ENCODE measurements around the gene HIF1A.
"Not testable (repeated sequence)": the region's sequence is repeated elsewhere in the genome, so short reads cannot be mapped to it uniquely, and the experiment has no call there.

HIF1A gene

GRCh38 chr14:61705017-61705416, 9.7 kb downstream of the HIF1A start:
- TF ChIP-seq CTCF (IDR thresholded peaks at IDR 0.05; ENCODE audit: low read length, missing control alignments), result no peak
- DNase-seq (ENCODE audit: low read depth), result no peak
- H3K4me3 ChIP-seq (replicated peaks; ENCODE audit: low read depth, low read length), result peak overlapping the region; percentile 71

- H3K4me3 ChIP-seq (replicated peaks; ENCODE audit: low read depth, low read length), result peak overlapping the region; percentile 71
- peak; percentile 44 for DNase-seq (ENCODE audit: low read depth)
- no peak for TF ChIP-seq CTCF (IDR thresholded peaks at IDR 0.05; ENCODE audit: low read length, missing control alignments)
Observed at GRCh38 chr14:61706096-61706690, 10.9 kb downstream of the HIF1A start.

- H3K4me3 ChIP-seq (replicated peaks; ENCODE audit: low read depth, low read length); DNase-seq (ENCODE audit: low read depth): not testable (repeated sequence)
Observed at GRCh38 chr14:61707774-61708173, 12.5 kb downstream of the HIF1A start.

GRCh38 chr14:61708693-61709092, 13.4 kb downstream of the HIF1A start:
- peak overlapping the region; percentile 43 for H3K4me3 ChIP-seq (replicated peaks; ENCODE audit: low read depth, low read length)
- peak; percentile 24 for DNase-seq (ENCODE audit: low read depth)

GRCh38 chr14:61710853-61711817, 15.8 kb downstream of the HIF1A start:
- peak overlapping the region; percentile 43 for H3K4me3 ChIP-seq (replicated peaks; ENCODE audit: low read depth, low read length)
- TF ChIP-seq CTCF (IDR thresholded peaks at IDR 0.05; ENCODE audit: low read length, missing control alignments), result no peak
- DNase-seq (ENCODE audit: low read depth), result peak; percentile 40

- peak; percentile 35 for DNase-seq (ENCODE audit: low read depth)
- TF ChIP-seq CTCF (IDR thresholded peaks at IDR 0.05; ENCODE audit: low read length, missing control alignments), result no peak
- H3K4me3 ChIP-seq (replicated peaks; ENCODE audit: low read depth, low read length), result peak overlapping the region; percentile 43
Observed at GRCh38 chr14:61712137-61712536, 16.8 kb downstream of the HIF1A start.

- no peak for DNase-seq (ENCODE audit: low read depth)
- H3K4me3 ChIP-seq (replicated peaks; ENCODE audit: low read depth, low read length), result peak overlapping the region; percentile 43
- no peak for TF ChIP-seq CTCF (IDR thresholded peaks at IDR 0.05; ENCODE audit: low read length, missing control alignments)
Observed at GRCh38 chr14:61713724-61714437, 18.6 kb downstream of the HIF1A start.
